GM21367 (cell line): ENCODE results near the gene TTLL10.
"Not testable (repeated sequence)": the region's sequence is repeated elsewhere in the genome, so short reads cannot be mapped to it uniquely, and the experiment has no call there.

Source experiments
- ATAC-seq: cut with Tn5 transposase; IDR thresholded peaks from one replicate; pipeline ENCODE4 v1.9.1; 2021; ENCODE audit not compliant: unreplicated experiment

Gene TTLL10

GRCh38 chr1:1141244-1141910 is 32.3 kb upstream of the TTLL10 start:
- ATAC-seq = no peak

- ATAC-seq = no peak
These were observed 31.8 kb upstream of the TTLL10 start for GRCh38 chr1:1141911-1142250.

- not testable (repeated sequence) for ATAC-seq
These were observed 31.3 kb upstream of the TTLL10 start for GRCh38 chr1:1142352-1142751.

- no peak for ATAC-seq
These were observed 30.8 kb upstream of the TTLL10 start for GRCh38 chr1:1142844-1143243.

GRCh38 chr1:1143636-1144035 is 30.0 kb upstream of the TTLL10 start:
- no peak for ATAC-seq

GRCh38 chr1:1144122-1144842 is 29.4 kb upstream of the TTLL10 start:
- no peak for ATAC-seq

GRCh38 chr1:1144843-1145546 is 28.7 kb upstream of the TTLL10 start:
- ATAC-seq = no peak

GRCh38 chr1:1145547-1145914 is 28.1 kb upstream of the TTLL10 start:
- no peak for ATAC-seq

GRCh38 chr1:1146026-1146425 is 27.7 kb upstream of the TTLL10 start:
- no peak for ATAC-seq

GRCh38 chr1:1146596-1146995 is 27.1 kb upstream of the TTLL10 start:
- no peak for ATAC-seq

- ATAC-seq = no peak
These were observed 25.6 kb upstream of the TTLL10 start for GRCh38 chr1:1148061-1148460.

- no peak for ATAC-seq
These were observed 25.1 kb upstream of the TTLL10 start for GRCh38 chr1:1148569-1148968.

GRCh38 chr1:1149416-1149815 is 24.3 kb upstream of the TTLL10 start:
- no peak for ATAC-seq

GRCh38 chr1:1150100-1150499 is 23.6 kb upstream of the TTLL10 start:
- ATAC-seq = no peak

- no peak for ATAC-seq
These were observed 22.4 kb upstream of the TTLL10 start for GRCh38 chr1:1151306-1151705.

GRCh38 chr1:1152431-1152830 is 21.2 kb upstream of the TTLL10 start:
- not testable (repeated sequence) for ATAC-seq

- not testable (repeated sequence) for ATAC-seq
These were observed 20.5 kb upstream of the TTLL10 start for GRCh38 chr1:1153215-1153614.

- no peak for ATAC-seq
These were observed 19.8 kb upstream of the TTLL10 start for GRCh38 chr1:1153874-1154273.

- ATAC-seq = no peak
These were observed 18.4 kb upstream of the TTLL10 start for GRCh38 chr1:1155258-1155657.

GRCh38 chr1:1156140-1157032 is 17.3 kb upstream of the TTLL10 start:
- no peak for ATAC-seq

GRCh38 chr1:1157033-1157365 is 16.7 kb upstream of the TTLL10 start:
- ATAC-seq = no peak
